Amygdala (tissue), 56 donors: ENCODE measurements around the gene ADAMTS17.

Experiments
- DNase-seq, 56 donors: peaks; one replicate each; lab custom pipeline; 2025; lab: John Stamatoyannopoulos, UW

ADAMTS17 gene

DNA sequence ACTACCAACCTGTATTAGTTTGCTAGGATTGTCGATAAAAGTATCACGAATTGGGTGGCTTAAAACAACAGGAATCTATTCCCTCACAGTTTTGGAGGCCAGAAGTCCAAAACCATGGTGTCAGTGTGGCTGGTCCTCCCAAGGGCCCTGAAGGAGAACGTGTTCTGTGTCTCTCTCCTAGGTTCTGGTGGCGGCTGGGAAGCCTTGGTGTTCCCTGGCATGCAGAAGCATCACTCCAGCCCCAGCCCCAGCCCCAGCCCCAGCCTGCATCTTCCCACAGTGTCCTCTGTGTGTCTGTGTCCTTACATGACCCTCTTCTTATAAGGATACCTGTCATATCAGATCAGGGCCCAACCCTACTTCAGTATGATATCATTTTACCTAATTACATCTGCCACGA lies 336.1 kb downstream of the ADAMTS17 start:
- no peak for DNase-seq

DNA sequence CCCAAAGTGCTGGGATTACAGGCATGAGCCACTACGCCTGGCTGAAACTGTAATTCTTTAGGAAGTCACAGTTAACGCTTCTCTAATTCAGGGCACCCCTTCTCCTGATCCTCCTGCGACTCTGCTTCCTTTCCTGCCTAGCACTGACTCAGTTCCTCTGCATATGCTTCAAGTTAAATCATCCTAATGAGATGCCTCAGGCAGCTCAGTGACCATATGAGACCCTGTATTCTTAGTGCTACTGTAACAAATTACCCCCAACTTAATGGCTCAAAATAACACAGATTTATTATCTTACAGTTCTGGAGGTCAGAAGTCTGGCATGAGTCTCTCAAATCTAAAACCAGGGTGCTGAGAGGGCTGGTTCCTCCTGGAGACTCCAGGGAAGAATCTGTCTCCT lies 336.8 kb downstream of the ADAMTS17 start:
- DNase-seq = no peak

DNA sequence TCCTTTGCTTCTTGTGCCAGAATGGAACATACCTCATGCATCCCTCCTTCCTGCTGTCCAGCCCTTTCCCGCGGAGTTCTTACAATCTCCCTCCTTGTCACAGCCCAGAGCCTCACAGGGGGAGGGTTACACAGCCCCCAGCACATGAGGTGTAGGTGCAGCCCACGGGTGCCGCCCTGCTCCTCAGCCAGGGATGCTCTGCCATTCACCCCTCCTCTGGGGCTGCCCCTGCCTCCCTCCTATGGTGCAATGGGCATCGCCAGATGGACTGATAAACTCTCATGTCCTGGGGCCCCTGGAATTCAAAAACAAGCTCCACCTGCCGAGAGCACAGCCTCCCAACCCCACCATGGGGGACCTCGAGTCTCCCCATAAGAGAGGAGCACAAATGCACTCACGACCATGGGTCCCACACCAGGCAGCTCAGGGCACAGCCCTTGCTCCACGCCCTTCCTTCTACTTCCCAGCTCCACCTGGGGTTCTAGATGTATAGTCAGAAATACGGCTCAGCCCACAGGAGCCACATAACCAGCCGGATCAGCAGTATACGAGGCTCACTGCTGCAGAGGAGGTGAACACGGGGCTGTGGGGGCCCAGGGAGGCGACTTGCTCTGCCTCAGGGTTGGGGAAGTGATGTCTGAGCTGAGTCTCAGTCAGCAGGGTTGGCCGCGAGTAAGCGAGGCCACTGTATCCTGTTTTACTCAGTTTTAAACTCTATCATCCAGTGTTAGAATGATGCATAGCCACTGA lies 338.8 kb downstream of the ADAMTS17 start:
- no peak for DNase-seq

DNA sequence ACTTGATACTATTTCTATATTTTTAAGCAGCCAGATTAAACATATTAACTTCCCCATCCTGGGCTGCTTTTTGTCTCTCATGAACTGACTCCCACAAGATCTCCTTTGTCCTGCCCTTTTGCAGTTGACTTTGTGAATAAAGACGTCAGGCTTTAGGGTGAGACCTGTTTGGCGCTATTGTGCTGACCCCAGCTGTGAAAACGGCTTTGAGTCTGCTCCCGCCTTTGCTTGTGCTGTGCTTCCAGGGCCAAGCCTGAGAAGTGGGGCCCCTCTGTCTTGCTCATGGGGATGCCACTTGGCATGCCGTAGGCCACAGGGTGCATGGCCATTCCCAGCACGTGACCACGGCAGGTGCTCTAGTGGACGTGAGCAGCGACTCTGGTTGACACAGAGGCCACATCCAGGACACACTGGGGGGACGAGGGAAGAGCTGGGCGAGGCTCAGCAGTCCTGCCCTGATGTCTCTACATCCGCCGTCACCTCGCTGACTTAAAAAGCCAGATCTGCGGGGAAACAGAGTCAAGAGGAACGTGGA lies 339.6 kb downstream of the ADAMTS17 start:
- peak in 3 of 56 donors; percentile 12 to 44 (median 19) for DNase-seq

DNA sequence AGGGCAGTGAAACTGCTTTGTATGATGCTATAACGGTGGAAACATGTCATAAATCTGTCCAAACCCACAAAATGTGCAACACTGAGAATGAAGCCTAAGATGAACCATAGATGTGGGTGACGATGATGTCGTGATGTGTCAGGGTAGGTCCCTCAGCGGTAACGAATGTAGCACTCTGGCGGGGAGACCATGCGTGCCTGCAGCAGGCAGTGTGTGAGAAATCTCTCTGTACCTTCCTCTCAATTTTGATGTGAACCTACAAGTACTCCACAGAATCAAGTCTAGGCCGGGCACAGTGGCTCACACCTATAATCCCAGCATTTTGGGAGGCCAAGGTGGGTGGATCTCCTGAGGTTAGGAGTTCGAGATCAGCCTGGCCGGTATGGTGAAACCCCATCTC lies 340.4 kb downstream of the ADAMTS17 start:
- no peak for DNase-seq

DNA sequence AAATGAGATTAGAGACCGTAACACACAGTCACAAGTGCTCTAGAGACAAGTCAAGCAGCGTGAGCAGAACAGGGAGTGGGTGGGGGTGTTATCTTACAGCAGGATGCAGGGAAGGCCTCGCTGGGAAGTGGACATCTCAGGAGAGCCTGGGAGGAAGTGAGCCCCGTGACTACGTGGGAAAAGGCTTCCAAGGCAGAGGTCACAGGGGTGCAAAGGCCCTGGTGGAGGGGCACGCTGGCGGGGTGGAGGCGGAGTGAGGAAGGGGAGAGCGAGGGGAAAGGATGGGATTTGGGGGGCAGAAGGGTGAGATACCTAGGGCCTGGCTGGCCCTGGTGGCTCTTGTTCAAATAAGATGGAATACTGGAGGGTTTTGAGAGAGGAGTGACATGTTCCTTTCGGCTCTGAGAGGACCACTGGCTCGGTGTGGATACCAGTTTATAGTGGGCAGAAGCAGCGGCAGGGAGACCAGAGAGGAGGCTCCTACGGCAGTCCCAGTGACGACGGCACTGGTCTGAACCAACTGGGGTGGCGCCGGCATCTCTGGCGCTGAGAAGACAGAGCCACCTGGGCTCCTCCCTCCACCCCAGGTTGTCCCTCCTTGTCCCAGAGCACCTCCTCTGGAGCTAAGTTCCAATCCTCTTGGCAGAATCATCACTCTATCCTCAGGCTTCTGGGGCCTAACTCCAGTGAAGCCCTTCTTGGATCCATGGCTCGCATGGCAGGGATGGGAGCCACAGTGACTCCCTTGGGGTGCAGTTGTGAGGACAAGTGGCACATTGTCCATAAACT lies 342.3 kb downstream of the ADAMTS17 start:
- DNase-seq = no peak

DNA sequence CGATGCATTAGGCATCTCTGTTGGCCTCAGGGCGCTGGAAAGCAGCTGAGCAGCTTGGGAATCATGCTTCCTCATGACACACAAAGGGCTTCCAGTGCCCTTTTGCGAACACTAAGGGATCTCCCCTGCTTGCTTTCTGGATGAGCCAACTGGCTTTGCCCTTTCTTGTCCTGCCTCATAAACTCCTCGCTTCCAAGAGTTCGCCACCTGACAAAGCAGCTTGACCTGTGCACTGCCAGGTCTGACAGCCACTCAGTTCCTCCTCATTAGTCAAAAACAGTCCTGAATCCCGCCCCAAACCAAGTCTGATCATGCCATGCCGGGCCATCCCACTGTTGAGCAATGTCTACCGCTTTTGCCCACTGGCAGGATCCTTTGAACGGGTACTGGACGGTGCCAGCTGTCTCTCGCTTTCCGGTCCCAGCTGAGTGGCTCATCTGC lies 343.1 kb downstream of the ADAMTS17 start:
- no peak for DNase-seq

DNA sequence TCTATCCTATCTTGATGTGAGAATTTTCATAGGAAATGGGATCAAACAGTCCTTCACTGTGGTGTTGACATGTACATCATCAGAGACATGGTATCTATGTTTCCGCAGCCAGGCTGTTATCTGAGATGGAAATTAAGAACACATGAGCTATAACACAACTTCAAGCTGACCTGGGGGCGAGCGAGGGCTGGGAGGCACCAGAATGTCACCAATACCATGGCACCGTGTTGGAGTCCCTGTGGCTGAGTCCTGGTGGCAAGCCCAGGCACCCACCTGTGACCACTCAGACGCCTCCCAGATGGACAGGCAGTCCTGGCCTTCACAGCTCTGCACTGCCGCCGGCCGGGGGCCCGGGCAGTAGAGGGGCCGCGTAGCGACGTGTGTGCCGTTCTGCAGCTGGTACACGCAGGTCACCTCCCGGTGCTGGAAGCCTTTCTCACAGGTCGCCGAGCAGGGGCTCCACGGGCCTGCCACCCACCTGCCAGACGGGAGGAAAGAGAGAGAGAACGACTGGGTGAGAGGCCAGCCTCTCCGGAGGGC lies 344.6 kb downstream of the ADAMTS17 start:
- no peak for DNase-seq

DNA sequence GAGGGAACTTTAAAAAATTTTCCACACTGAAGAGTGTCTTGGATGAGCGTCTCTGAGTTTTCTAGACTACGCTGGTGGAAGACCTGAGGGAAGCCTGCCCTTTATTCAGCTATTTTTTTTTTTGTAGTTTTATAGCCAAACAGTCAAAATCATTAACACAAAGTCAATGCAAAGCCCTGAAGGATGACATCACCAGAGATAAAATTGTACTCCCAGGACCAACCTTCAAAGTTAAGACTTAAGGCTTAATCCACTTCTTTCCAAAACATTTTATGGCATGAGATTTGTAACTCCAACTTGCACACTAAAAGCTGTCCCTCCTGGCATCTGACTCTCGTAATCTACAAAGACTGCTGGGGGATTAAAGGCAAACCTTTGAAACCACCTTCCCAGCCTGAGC lies 345.1 kb downstream of the ADAMTS17 start:
- no peak for DNase-seq

DNA sequence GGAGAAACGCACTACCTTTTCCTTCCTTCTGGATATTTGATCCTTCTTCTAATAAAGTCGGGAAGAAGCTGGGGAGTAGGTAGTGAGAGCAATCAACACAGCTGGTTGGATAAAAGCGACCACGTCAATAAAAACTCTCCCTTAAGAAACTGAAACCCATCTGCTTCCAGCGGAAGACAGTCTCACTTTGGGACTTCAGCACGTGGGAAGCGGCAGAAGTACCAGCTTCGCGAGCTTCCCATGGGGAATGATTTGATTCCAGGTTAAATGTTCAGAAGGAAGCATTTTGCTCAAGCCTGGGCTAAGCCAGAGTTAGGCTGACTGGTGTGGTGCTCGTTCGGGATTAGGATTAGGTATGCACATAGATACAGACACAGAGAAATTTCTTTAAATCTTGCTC lies 346.2 kb downstream of the ADAMTS17 start:
- DNase-seq = no peak

DNA sequence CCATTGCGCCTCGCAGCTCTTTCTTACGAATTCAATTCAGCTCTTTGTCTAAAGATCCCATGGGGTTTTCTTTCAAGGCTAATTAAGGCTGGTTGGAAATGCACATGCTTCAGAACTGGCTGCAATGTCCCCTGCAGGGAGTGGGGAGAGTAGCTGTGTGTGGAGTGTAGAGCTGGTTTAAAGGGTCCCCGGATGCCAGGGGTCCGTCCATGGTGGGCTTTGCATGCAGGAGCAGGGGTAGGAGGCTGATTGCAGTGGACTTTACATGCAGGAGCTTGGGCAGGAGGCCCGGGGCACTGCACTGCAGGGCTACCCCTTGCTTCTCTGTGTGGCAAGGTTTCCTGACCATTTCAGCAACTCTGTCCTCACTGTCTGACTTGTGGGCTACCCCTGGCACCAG lies 346.9 kb downstream of the ADAMTS17 start:
- DNase-seq = no peak

DNA sequence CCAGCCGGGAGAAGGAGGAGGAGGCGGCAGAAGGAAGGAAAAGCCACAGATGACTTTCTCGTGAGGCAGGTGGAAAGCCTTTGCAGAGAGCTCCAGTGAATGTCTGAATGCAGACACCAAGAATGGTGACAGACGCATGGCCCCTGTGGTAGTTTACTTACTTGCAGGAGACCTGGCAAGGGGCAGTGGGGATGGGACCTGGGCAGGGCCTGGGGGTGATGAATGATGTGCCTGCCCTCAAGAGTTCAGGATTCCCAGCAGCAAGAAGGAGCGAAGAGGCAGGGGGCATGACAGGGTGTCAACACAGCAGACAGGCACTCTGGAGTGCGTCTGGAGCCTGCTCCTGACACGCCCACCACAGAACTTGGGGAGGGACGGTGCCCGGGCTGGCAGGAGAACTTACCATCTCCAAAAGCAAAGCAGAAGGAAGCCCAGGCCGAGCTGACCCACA lies 348.1 kb downstream of the ADAMTS17 start:
- DNase-seq = no peak

DNA sequence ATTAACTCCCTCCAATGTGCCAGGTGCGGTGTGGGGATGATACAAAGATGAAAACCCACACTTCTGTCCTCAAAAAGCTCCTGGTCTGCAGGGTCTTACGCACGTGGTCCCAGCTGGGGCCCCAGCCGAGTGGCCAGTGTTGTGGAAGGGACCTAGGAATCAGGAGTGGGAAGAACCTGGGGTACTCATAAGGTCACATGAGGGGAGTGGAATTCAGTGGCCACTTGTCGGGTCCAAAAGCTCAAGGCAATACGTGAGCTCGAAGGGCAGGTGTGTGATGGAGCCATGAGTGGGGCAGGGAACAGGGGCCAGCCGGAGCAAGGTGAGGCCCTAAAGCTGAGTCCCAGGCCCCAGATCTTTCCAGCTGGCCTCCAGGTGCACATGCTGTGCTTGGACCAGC lies 348.5 kb downstream of the ADAMTS17 start:
- DNase-seq = no peak

DNA sequence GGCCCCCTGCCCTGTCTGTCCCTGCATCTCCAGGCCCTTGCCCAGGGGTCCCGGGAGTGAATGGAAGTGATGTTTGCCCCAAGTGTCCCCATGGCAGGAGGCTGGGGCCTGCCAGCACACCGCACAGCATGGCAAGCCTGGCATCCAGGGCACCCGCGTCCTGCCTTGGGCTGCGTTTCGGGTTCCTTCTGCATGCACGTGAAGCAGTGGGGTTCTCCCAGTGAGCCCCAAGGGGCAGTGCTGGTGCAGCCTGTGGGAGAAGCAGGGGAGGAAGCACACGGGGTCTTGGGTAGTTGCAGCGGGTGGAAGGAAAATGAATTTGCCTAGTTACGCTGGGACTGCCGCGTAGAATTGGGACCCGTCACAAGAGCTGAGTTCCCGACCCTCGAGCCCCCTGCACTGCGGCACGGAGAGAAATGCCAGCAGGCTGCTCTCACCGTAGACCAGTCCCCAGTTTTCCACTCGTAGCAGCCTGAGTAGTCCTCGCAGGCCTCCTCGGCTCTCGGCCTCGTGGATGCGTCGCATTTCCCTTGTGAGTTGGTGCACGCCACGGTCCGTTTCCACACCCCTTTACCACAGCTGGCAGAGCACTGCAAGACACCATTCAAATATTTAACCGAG lies 349.1 kb downstream of the ADAMTS17 start:
- no peak for DNase-seq

DNA sequence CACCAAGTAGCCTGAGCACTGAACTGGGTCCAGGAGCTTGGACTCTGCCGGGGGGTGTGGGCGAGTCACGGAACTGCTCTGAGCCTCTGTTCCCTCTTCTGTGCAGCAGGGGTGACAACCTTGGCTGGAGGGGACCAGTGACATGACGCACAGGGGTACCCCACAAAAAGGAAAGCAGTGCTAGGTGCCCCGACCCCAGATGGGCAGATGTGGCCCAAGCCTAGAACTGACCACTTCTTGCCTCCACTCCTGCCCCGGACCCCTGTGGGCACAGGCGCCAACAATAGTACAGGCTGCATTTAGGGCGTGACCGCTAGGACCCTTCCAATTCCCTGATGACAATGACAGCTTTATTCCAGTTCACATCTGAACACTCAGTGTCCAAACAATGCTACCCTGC lies 352.7 kb downstream of the ADAMTS17 start:
- DNase-seq = no peak

DNA sequence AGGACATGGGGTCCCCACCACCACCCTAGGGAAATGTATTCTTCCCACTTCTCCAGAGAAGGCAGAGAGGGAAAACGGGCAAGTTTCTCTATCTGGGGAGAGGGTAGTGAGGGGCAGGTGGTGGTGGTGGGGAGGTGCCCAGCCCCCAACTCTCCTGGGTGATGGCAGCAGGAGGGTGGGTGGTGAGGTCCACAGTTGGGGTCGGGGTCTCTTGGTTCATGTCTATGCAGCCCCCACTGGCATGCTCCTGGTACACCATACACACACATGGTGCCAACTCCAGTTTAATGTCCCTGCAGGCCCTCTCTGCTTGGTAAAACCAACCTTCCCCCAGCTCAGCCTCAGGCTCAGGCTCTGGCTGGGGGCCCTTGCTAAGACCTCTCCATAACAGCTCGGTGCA lies 354.1 kb downstream of the ADAMTS17 start:
- DNase-seq = no peak

DNA sequence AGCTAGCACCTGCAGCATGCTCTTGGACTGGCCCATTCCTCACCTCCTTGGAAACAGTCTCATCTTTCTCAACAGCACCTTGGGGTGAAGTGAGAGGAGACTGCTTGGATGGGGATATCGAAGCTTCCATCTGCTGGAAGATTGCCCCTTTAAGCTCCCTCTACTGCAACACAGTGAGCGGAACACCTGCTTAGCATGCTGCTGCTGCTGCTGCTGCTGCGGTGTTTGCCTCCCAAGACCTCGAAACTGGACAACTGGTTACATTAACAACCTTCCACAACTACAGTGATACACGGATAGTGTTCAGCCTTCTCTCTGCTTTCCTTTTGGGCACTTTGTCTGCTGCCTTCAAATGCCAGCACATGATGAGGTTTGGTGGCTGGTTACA lies 354.7 kb downstream of the ADAMTS17 start:
- no peak for DNase-seq

DNA sequence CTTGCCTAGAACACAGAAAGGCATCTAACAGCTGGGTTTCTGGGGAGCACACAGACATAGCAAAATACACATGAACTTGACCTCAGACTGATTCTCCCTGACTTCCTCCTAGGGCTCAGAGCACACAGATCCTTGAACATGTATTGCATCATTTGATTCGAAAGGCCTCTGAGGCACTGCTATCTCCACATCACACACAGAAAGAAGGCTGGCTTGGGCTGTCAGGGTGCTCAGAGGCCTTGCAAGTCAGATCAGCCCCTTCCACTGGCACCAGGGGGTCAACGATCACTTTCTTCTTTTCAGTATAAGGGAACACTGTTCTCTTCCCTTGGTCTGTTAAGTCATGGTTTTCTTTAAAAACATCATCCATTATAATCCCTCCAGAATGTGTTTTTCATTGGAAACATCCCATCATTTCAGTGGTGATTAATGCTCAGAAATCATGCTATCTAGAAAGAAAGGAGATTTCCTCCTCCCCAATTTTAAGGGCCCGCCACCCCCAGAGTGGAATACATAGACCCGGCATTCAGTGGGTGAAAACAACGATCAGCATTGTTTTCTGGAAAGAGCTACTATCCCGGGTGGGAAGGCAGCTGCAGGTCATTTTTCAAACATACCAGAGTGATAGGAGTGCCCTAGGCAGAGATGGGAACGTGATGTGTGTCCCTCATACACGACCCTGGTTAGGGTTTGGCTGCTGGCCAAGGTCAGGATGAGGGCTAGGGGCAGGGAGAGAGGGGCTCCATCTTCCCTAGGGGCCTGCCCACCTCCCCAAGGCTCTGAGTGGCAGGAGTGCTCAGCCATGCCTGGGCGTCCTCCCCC lies 355.3 kb downstream of the ADAMTS17 start:
- DNase-seq = peak in 30 of 56 donors; percentile 3 to 64 (median 32)

DNA sequence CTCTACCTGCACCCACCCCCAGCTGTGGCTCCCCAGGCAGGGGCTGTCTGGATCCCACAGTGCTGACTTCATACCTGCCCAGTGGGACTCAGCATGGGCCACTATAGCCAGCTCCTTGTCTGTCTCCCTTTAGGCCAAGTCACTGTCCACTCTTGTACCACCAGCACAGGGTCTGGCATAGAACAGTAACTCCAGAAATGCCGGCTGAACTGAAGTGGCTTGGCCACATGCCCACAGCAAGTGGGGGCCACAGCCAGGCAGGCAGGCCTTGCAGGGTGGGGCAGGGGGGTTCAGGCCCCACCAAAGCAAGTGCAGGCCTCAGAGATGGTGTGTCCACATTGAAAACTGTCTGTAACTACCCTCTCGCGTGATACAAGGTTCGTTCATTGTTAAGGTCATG lies 355.9 kb downstream of the ADAMTS17 start:
- DNase-seq = peak in 1 of 56 donors; percentile 7
